ENCODE results near the gene UBE2E1.

- TF ChIP-seq CTCF (IDR thresholded peaks at IDR 0.05; ENCODE audit: low read length) (no peak), EZH2 (IDR thresholded peaks at IDR 0.05; ENCODE audit: borderline replicate concordance, low read length) (no peak)
These were observed 135.0 kb downstream of the UBE2E1 start for GRCh38 chr3:23940775-23941174.
